ENCODE results near the gene IMMP2L.

Gene IMMP2L

GRCh38 chr7:111051832-111052231 lies 510.5 kb downstream of the IMMP2L start:
- in situ Hi-C loops (cut with MboI; ENCODE audit: low sequenced_read_pairs), result no loop called here

GRCh38 chr7:111050875-111051416 lies 511.3 kb downstream of the IMMP2L start:
- in situ Hi-C loops (cut with MboI; ENCODE audit: low sequenced_read_pairs), result no loop called here

- in situ Hi-C loops (cut with MboI; ENCODE audit: low sequenced_read_pairs), result no loop called here
Observed at GRCh38 chr7:111049971-111050680, 512.2 kb downstream of the IMMP2L start.

- in situ Hi-C loops (cut with MboI; ENCODE audit: low sequenced_read_pairs), result no loop called here
Observed at GRCh38 chr7:111047595-111047994, 514.7 kb downstream of the IMMP2L start.

- in situ Hi-C loops (cut with MboI; ENCODE audit: low sequenced_read_pairs), result no loop called here
Observed at GRCh38 chr7:111045449-111045848, 516.8 kb downstream of the IMMP2L start.

- in situ Hi-C loops (cut with MboI; ENCODE audit: low sequenced_read_pairs), result no loop called here
Observed at GRCh38 chr7:111043561-111043960, 518.7 kb downstream of the IMMP2L start.

GRCh38 chr7:111042842-111043241 lies 519.5 kb downstream of the IMMP2L start:
- in situ Hi-C loops (cut with MboI; ENCODE audit: low sequenced_read_pairs), result no loop called here

GRCh38 chr7:111041577-111041976 lies 520.7 kb downstream of the IMMP2L start:
- in situ Hi-C loops (cut with MboI; ENCODE audit: low sequenced_read_pairs), result no loop called here

- in situ Hi-C loops (cut with MboI; ENCODE audit: low sequenced_read_pairs), result no loop called here
Observed at GRCh38 chr7:111038185-111038584, 524.1 kb downstream of the IMMP2L start.

- in situ Hi-C loops (cut with MboI; ENCODE audit: low sequenced_read_pairs), result no loop called here
Observed at GRCh38 chr7:111031916-111032315, 530.4 kb downstream of the IMMP2L start.

- in situ Hi-C loops (cut with MboI; ENCODE audit: low sequenced_read_pairs), result no loop called here
Observed at GRCh38 chr7:111030336-111030735, 532.0 kb downstream of the IMMP2L start.

- in situ Hi-C loops (cut with MboI; ENCODE audit: low sequenced_read_pairs), result no loop called here
Observed at GRCh38 chr7:111029574-111030251, 532.6 kb downstream of the IMMP2L start.

- in situ Hi-C loops (cut with MboI; ENCODE audit: low sequenced_read_pairs), result no loop called here
Observed at GRCh38 chr7:111029141-111029572, 533.1 kb downstream of the IMMP2L start.

- in situ Hi-C loops (cut with MboI; ENCODE audit: low sequenced_read_pairs), result no loop called here
Observed at GRCh38 chr7:111027396-111027795, 534.9 kb downstream of the IMMP2L start.

- in situ Hi-C loops (cut with MboI; ENCODE audit: low sequenced_read_pairs), result no loop called here
Observed at GRCh38 chr7:111026806-111027205, 535.5 kb downstream of the IMMP2L start.

GRCh38 chr7:111026343-111026742 lies 535.9 kb downstream of the IMMP2L start:
- in situ Hi-C loops (cut with MboI; ENCODE audit: low sequenced_read_pairs), result no loop called here

GRCh38 chr7:111025006-111025405 lies 537.3 kb downstream of the IMMP2L start:
- in situ Hi-C loops (cut with MboI; ENCODE audit: low sequenced_read_pairs), result no loop called here

GRCh38 chr7:111018960-111019736 lies 543.1 kb downstream of the IMMP2L start:
- in situ Hi-C loops (cut with MboI; ENCODE audit: low sequenced_read_pairs), result no loop called here

GRCh38 chr7:111018447-111018846 lies 543.8 kb downstream of the IMMP2L start:
- in situ Hi-C loops (cut with MboI; ENCODE audit: low sequenced_read_pairs), result no loop called here

GRCh38 chr7:111014079-111014478 lies 548.2 kb downstream of the IMMP2L start:
- in situ Hi-C loops (cut with MboI; ENCODE audit: low sequenced_read_pairs), result no loop called here

Data from HL-60/S4 treated with phorbol 12-myristate 13-acetate at 8.2 ng/mL for 4 days and 3 days (cell line).